ENCODE measurements around the gene CDC123. TPM values are rescaled to one million over a fixed set of nuclear protein-coding genes. Genes with fewer than 3 reads are reported as not detected.
"Not testable (repeated sequence)": the region's sequence is repeated elsewhere in the genome, so short reads cannot be mapped to it uniquely, and the experiment has no call there.

The CDC123 gene
- total RNA-seq, 2 experiments from 2014 or later, result 108 to 117 TPM

GRCh38 chr10:12214093-12214492, 18.1 kb downstream of the CDC123 start:
- CTCF ChIA-PET, result interaction anchor here (0.6 to 2.6 kb wide), 31 partner anchors 10 to 886 kb away, joined by 3 to 15 read pairs (median 4); partner anchors contain the start of genes CDC123, NUDT5 and OPTN
- H3K36me3 Mint-ChIP-seq (ENCODE audit: low read depth), result peaks cover 36% of the 10 kb centered on the region
- H3K27me3 Mint-ChIP-seq (ENCODE audit: low read depth), result no peaks in the 10 kb centered on the region
- intact Hi-C loops (cut with micrococcal nuclease), result loop anchor here (1.0 to 10.0 kb wide), 5 partner anchors 271 to 881 kb away; no protein-coding TSS in a partner anchor
- peaks cover 10% of the 10 kb centered on the region for H3K4me1 Mint-ChIP-seq (ENCODE audit: low read depth)
- DNase-seq, result no peak
- H3K27ac Mint-ChIP-seq, result no peak overlapping the region
- H3K4me3 Mint-ChIP-seq, result no peak overlapping the region
- no peaks in the 10 kb centered on the region for H3K9me3 Mint-ChIP-seq

GRCh38 chr10:12214763-12215218, 18.8 kb downstream of the CDC123 start:
- DNase-seq, result peak; percentile 64
- peak overlapping the region; percentile 30 for H3K4me3 Mint-ChIP-seq
- peak overlapping the region; percentile 74 for H3K27ac Mint-ChIP-seq
- no peaks in the 10 kb centered on the region for H3K27me3 Mint-ChIP-seq (ENCODE audit: low read depth)
- H3K36me3 Mint-ChIP-seq (ENCODE audit: low read depth), result peaks cover 36% of the 10 kb centered on the region
- no peaks in the 10 kb centered on the region for H3K9me3 Mint-ChIP-seq
- CTCF ChIA-PET, result interaction anchor here (0.6 to 2.6 kb wide), 38 partner anchors 9 to 885 kb away, joined by 3 to 15 read pairs (median 4); partner anchors contain the start of genes CDC123, NUDT5 and OPTN
- intact Hi-C loops (cut with micrococcal nuclease), result loop anchor here (1.0 to 10.0 kb wide), 5 partner anchors 271 to 880 kb away; no protein-coding TSS in a partner anchor
- H3K4me1 Mint-ChIP-seq (ENCODE audit: low read depth), result peaks cover 10% of the 10 kb centered on the region

- H3K4me1 Mint-ChIP-seq (ENCODE audit: low read depth), result peaks cover 10% of the 10 kb centered on the region
- intact Hi-C loops (cut with micrococcal nuclease), result loop anchor here (10.0 kb wide), 1 partner anchor 876 kb away; no protein-coding TSS in a partner anchor
- peaks cover 40% of the 10 kb centered on the region for H3K36me3 Mint-ChIP-seq (ENCODE audit: low read depth)
- H3K27me3 Mint-ChIP-seq (ENCODE audit: low read depth), result no peaks in the 10 kb centered on the region
- H3K9me3 Mint-ChIP-seq, result no peaks in the 10 kb centered on the region
- no peak overlapping the region for H3K27ac Mint-ChIP-seq
- DNase-seq, result no peak
- no peak overlapping the region for H3K4me3 Mint-ChIP-seq
- CTCF ChIA-PET, result interaction anchor here (0.5 to 0.9 kb wide), 2 partner anchors 9 to 138 kb away, joined by 3 read pairs; no protein-coding TSS in a partner anchor
These were observed 23.0 kb downstream of the CDC123 start for GRCh38 chr10:12218991-12219390.

- intact Hi-C loops (cut with micrococcal nuclease), result no loop called here
- CTCF ChIA-PET, result interaction anchor here (0.8 kb wide), 1 partner anchor 9 kb away, joined by 3 read pairs; no protein-coding TSS in a partner anchor
- H3K27me3 Mint-ChIP-seq (ENCODE audit: low read depth), result no peaks in the 10 kb centered on the region
- no peak overlapping the region for H3K4me3 Mint-ChIP-seq
- no peaks in the 10 kb centered on the region for H3K9me3 Mint-ChIP-seq
- H3K4me1 Mint-ChIP-seq (ENCODE audit: low read depth), result no peaks in the 10 kb centered on the region
- no peak for DNase-seq
- peak overlapping the region; percentile 22 for H3K27ac Mint-ChIP-seq
- H3K36me3 Mint-ChIP-seq (ENCODE audit: low read depth), result peaks cover 49% of the 10 kb centered on the region
These were observed 25.6 kb downstream of the CDC123 start for GRCh38 chr10:12221323-12222298.

GRCh38 chr10:12225444-12225843, 29.5 kb downstream of the CDC123 start:
- intact Hi-C loops (cut with micrococcal nuclease), result no loop called here
- CTCF ChIA-PET, result interaction anchor here (0.6 kb wide), 1 partner anchor 431 kb away, joined by 3 read pairs; no protein-coding TSS in a partner anchor
- Mint-ChIP-seq H3K27ac (no peak overlapping the region), H3K4me1 (ENCODE audit: low read depth) (no peaks in the 10 kb centered on the region), H3K4me3 (no peak overlapping the region), H3K36me3 (ENCODE audit: low read depth) (peaks cover 39% of the 10 kb centered on the region), H3K9me3 (no peaks in the 10 kb centered on the region), H3K27me3 (ENCODE audit: low read depth) (no peaks in the 10 kb centered on the region)
- DNase-seq, result no peak

- H3K27ac Mint-ChIP-seq; H3K4me3 Mint-ChIP-seq; intact Hi-C loops (cut with micrococcal nuclease); H3K27me3 Mint-ChIP-seq (ENCODE audit: low read depth); CTCF ChIA-PET; H3K4me1 Mint-ChIP-seq (ENCODE audit: low read depth); DNase-seq; H3K9me3 Mint-ChIP-seq: not testable (repeated sequence)
- H3K36me3 Mint-ChIP-seq (ENCODE audit: low read depth), result peaks cover 40% of the 10 kb centered on the region
These were observed 30.4 kb downstream of the CDC123 start for GRCh38 chr10:12226438-12226837.

- no peak for DNase-seq
- intact Hi-C loops (cut with micrococcal nuclease), result no loop called here
- Mint-ChIP-seq H3K4me3 (no peak overlapping the region), H3K9me3 (no peaks in the 10 kb centered on the region), H3K27me3 (ENCODE audit: low read depth) (no peaks in the 10 kb centered on the region), H3K36me3 (ENCODE audit: low read depth) (peaks cover 36% of the 10 kb centered on the region), H3K4me1 (ENCODE audit: low read depth) (no peaks in the 10 kb centered on the region), H3K27ac (no peak overlapping the region)
- CTCF ChIA-PET, result no interaction called here
These were observed 32.9 kb downstream of the CDC123 start for GRCh38 chr10:12228851-12229250.

- H3K9me3 Mint-ChIP-seq; H3K27me3 Mint-ChIP-seq (ENCODE audit: low read depth); intact Hi-C loops (cut with micrococcal nuclease); H3K4me1 Mint-ChIP-seq (ENCODE audit: low read depth); H3K27ac Mint-ChIP-seq; DNase-seq; H3K4me3 Mint-ChIP-seq: not testable (repeated sequence)
- peaks cover 35% of the 10 kb centered on the region for H3K36me3 Mint-ChIP-seq (ENCODE audit: low read depth)
- CTCF ChIA-PET, result interaction anchor here (0.6 kb wide), 1 partner anchor 667 kb away, joined by 3 read pairs; no protein-coding TSS in a partner anchor
These were observed 38.7 kb downstream of the CDC123 start for GRCh38 chr10:12234687-12235086.

- DNase-seq, result no peak
- intact Hi-C loops (cut with micrococcal nuclease), result no loop called here
- CTCF ChIA-PET, result no interaction called here
- H3K36me3 Mint-ChIP-seq (ENCODE audit: low read depth), result peaks cover 34% of the 10 kb centered on the region
- no peak overlapping the region for H3K27ac Mint-ChIP-seq
- peaks cover 2% of the 10 kb centered on the region for H3K4me1 Mint-ChIP-seq (ENCODE audit: low read depth)
- no peak overlapping the region for H3K4me3 Mint-ChIP-seq
- no peaks in the 10 kb centered on the region for H3K27me3 Mint-ChIP-seq (ENCODE audit: low read depth)
- no peaks in the 10 kb centered on the region for H3K9me3 Mint-ChIP-seq
These were observed 39.2 kb downstream of the CDC123 start for GRCh38 chr10:12235116-12235694.

GRCh38 chr10:12235796-12236195, 39.8 kb downstream of the CDC123 start:
- Mint-ChIP-seq H3K4me3 (no peak overlapping the region), H3K27me3 (ENCODE audit: low read depth) (no peaks in the 10 kb centered on the region), H3K9me3 (no peaks in the 10 kb centered on the region), H3K4me1 (ENCODE audit: low read depth) (peaks cover 8% of the 10 kb centered on the region), H3K36me3 (ENCODE audit: low read depth) (peaks cover 36% of the 10 kb centered on the region), H3K27ac (peak overlapping the region; percentile 13)
- no peak for DNase-seq
- CTCF ChIA-PET, result no interaction called here
- intact Hi-C loops (cut with micrococcal nuclease), result no loop called here

GRCh38 chr10:12237265-12238220, 41.6 kb downstream of the CDC123 start:
- Mint-ChIP-seq H3K4me3 (no peak overlapping the region), H3K27me3 (ENCODE audit: low read depth) (no peaks in the 10 kb centered on the region), H3K4me1 (ENCODE audit: low read depth) (peaks cover 25% of the 10 kb centered on the region), H3K9me3 (no peaks in the 10 kb centered on the region), H3K27ac (no peak overlapping the region), H3K36me3 (ENCODE audit: low read depth) (peaks cover 41% of the 10 kb centered on the region)
- intact Hi-C loops (cut with micrococcal nuclease), result no loop called here
- DNase-seq, result no peak
- CTCF ChIA-PET, result interaction anchor here (1.0 kb wide), 1 partner anchor 23 kb away, joined by 3 read pairs; no protein-coding TSS in a partner anchor

Measured in activated naive CD4-positive, alpha-beta T cell treated with anti-CD3 and anti-CD28 coated beads for 36 hours (primary cell).